Hematopoietic multipotent progenitor cell treated with erythropoietin and hydrocortisone succinate and interleukin-3 and kit ligand, for 6 days (in vitro differentiated cells): ENCODE data around the gene ABCC4.
"Not testable (repeated sequence)": the region's sequence is repeated elsewhere in the genome, so short reads cannot be mapped to it uniquely, and the experiment has no call there.

Experiments
- DNase-seq: peaks from one replicate; pipeline ENCODE4 v3.0.0-alpha.2; 2015

ABCC4 gene

DNA sequence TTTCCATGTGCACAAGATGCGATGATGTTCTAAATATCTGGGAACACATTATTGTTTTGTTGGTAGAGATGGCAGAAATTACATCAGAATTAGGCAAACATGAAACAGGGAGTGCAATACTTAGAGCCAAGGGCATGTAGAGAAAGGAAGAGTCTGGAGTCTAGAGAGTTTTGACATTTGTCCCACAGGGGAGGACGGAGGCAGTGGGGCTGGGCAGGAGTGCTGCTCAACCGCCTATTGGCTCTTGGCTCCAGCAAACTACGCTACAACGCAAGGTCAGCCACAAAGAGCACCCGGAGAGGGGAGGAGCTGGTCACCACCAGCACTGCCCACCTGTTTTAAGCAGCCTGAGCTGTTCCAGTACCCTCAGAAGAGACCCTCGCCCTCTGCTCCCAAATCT, 108.3 kb downstream of the ABCC4 start:
- DNase-seq = no peak

DNA sequence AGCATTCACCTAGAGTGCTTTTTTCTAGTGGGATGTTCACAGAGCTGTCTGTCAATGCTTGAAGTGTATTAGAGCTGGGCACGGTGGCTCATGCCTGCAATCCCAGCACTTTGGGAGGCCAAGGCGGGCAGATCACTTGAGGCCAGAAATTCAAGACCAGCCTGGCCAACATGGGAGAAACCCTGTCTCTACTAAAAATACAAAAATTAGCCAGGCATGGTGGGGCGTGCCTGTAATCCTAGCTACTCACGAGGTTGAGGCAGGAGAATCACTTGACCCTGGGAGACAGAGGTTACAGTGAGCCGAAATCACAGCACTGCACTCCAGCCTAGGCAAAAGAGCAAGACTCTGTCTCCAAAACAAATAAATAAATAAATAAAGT, 108.7 kb downstream of the ABCC4 start:
- not testable (repeated sequence) for DNase-seq

DNA sequence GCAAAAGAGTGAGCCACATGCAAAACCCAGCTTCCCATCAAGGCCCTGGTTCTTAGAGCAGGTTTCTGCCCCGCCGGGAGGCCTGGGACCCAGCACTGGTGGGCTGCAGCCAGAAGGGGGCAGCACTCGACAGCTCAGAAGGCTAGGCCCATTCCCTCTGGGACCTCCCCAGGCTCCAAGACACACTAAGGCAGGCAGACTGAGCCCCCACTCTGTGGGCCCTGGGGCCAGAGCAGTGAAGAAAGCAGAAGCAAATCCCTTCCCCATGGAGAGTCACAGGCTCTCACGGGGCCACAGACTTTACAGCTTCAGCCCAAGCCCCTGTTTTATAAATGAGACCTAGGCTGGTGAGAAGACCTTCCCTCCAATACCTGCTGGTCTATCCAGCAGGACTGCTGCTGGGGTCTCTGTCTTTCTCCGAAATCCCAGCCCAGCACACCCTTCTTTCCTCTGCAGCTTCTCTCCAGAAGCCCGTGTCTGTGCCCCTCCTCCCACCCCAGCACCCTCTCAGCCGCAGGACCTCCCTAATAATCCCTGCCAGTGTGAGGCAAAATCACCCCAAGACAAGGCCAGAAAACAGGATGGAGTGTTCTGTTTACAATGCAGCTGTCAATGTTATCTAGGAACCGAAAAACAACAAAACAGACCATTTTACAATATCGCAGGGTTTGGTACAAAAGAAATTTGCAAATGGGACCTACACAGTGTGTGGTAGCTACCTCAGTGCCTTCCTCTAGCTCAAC, 109.3 kb downstream of the ABCC4 start:
- DNase-seq = peak; percentile 92

DNA sequence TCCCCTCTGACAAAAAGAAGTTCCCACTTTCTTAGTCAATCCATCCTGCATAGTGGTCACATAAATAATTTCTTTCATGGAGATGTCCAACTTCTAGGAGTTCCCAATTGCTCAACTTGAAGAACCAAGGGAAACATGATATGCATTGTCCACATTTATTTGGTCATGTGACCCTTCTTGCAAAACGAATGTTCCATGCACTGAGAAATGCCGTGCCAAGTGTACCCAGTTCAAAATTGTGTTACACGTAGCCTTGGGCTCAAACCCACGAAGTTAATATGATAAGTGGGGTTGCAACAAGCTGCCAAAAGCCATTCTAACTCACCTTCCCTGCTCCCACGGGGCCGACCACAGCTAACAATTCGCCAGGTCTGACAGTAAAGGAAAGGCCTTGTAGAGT, 113.1 kb downstream of the ABCC4 start:
- DNase-seq = no peak

DNA sequence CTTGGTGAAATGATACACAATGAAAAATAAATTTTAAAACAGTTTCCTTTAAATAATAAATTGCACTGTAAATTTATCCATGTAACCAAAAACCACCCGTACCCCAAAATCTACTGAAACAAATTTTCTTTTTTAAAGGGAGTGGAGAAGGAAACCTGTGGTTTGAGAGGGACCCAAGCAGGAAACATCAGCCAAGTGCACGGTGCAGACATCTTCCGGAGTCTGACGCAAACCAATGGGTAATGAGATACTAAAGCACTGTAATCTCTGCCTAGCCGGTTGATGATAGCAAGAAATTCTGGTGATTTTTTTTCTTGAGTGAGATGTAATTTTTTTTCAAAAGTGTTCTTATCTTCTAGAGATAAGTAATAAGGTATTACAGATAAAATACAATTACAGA, 115.4 kb downstream of the ABCC4 start:
- peak; percentile 64 for DNase-seq

DNA sequence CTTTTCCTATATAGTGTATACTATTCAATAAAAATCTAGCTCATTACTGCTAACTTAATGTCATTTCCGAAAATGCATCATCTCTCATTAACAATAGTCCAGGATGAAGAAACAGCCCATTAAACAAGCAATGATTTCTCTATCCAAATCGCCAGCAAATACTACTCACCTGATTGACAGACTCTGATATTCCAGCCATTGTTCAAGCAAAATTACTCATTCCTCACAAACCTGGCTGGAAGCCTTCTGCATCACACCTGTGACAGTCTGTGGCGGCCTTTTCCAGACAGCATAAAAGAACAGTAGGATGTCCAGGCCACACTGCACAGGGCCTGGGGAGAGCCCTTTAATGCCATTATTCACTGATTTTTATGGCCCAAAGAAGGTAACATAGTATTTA, 115.9 kb downstream of the ABCC4 start:
- no peak for DNase-seq

DNA sequence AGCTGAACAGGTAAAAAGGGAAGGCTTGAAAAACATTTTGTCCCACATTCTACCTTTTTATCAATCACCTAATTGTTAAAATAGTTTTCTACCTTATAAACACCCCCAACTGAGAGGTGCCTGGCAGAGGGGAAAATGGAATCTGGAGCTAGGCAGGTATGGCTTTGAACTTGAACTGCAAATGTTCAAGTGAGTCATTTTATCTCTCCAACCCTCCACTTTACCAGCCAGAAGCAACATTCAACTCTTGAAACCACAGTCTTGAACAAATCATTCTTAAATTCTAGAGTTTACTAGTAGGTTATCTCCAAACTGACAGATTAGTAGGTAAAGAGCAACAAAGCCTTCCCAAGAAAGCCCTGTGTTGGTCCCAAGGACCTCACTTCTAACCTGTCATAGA, 116.9 kb downstream of the ABCC4 start:
- DNase-seq = no peak

DNA sequence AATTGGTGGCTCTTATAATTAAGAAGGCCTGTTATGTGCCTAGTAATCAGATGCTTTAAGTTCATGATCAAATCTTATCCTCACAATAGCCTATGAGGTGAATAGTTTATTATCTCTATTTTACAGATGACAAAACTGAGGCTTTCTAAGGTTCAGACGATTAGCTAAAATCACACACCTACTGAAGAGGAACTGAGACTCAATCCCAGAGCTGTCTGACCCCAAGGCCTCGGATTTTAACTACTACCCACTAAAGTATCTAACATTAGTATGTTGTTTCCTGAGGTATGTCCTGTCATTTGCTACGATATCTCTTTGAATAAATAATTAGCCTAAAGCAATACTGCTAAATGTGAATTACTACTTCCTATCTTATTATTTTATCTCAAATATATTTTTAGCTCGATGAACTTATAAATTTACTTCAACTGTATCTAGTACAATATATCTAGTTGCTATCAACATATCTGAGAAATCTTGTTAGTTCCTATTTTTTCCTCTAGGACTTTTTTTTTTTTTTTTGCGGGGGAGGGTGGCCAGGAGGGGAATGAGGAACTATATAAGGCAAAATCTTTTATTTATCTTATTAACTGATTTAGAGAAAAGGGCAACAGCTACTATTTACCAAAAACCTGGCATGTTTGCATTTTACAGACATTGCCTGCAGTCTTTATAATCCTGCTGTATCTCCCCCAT, 118.5 kb downstream of the ABCC4 start:
- DNase-seq = no peak

DNA sequence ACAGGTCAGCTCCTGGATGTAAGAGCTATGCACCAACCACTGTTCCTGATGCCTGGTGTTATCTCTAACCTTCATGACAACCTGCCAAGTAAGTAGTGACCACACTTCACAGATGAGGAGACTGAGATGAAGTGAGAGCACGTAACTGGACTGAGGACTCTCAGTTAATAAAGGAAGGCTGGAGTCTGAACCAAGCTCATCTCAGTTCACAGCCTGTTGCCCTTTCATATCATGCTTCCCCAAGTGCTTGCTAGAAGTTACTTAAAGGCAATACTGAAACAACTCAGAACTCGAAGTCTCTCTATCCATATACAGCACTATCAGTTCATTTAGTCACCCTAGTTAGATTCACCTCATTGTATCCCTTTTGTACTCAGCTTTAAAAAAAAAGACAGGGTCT, 119.7 kb downstream of the ABCC4 start:
- DNase-seq = peak; percentile 61

DNA sequence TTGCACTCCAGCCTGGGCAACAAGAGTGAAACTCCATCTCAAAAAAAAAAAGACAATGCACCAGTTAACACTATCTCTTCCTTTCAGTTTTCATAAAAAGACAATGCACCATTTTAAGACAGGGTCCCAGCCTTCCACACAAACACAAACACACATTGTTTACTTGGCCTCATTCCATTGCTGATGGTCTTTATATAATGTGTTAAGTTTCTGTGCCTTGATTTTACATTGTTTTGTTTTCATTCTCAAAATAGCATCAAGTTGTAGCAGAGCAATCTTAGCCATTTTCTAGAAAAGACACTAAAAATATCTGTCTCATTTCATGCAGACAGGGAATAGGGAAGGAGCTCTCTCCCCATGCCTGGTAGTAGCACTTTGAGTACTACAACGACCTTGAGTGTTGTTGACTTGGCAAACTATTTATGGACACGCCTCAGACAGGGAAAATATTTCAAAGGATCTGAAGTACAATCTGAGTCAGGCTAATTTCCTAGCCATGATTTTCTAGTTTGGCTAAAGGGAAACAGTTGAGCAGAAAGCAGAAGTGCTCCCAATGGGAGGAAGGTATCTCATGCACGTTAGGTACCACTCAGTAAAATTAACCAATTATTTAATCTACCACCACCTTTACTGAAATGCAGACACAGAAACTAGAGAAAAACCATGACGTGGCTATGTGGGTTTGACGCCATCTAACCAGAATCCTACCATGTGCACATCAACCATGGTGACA, 120.6 kb downstream of the ABCC4 start:
- no peak for DNase-seq

DNA sequence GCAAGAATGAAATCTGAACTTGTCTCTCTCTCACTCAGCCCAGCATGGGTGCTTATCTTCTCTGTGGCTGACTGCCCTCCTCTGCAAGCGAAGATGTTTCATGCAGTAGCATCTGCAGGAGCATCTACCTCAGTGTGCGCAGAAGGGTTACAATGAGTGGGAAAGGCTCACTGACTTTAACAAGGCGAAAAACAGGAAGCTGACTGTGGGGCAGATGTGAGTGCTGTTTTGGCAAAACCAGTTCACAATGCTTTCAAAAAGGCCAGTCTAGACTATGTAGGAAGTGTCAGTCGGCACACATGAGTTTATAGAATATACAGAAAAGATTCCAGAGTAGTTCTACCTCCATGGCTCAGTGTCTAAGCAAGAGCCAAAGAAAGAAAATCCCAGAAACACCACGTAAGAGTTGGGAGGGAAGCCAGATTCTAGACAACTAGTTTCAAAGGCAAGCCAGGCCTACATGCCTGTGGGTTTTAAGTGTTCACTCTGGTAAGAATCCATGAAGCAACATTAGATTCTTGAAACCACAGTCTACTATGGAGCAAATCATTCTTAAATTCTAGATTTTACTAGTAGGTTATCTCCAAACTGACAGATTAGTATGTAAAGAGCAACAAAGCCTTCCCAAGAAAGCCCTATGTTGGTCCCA, 124.5 kb downstream of the ABCC4 start:
- no peak for DNase-seq

DNA sequence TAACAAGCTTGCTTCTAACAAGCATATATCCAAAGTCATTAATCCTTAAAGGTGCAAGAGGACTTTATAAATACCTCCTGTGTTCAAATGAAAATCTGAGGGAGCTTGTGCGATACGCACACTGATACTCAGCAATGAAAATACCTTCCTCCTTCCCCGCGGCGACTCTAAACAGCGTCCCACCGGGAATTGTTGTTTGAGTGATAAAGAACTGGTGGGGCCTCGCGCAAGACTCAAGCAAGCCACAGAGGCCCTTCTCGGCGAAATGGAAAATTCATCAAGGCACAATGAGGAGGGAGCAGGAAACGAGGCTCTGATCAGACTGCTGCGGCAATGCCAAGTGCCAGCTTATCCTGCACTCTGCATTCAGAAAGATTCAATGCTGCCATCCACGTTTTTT, 126.7 kb downstream of the ABCC4 start:
- DNase-seq = no peak

DNA sequence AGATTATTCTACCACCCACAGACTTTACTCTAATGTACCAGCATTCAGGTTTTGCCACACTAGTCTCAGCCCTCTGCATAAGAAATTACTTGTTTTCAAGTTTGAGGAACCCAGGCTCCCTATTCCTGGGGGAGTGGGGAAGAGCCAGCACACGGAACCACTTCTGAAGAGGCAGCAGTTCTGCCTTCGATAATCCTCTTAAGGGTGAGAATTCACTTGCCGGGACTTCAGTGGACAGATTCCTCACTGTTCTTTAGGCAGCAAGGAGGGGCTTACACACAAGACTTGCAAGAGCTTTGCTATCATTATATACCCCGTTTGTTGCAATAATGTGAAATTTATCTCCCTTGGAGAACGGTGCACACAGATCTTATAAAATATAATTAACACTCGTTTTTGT, 133.1 kb downstream of the ABCC4 start:
- no peak for DNase-seq

DNA sequence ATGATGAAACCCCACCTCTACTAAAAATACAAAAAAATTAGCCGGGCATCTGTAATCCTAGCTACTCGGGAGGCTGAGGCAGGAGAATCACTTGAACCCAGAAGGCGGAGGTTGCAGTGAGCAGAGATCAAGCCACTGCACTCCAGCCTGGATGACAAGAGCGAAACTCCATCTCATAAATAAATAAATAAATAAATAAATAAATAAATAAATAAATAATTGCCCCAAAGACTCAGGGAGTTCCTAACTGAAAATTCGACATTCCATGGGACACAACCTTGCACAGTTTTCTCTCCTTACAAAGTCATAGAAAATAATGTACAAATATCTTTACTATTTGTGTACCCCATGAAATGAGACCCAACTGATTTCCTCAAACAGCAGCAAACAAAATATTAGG, 134.2 kb downstream of the ABCC4 start:
- not testable (repeated sequence) for DNase-seq

DNA sequence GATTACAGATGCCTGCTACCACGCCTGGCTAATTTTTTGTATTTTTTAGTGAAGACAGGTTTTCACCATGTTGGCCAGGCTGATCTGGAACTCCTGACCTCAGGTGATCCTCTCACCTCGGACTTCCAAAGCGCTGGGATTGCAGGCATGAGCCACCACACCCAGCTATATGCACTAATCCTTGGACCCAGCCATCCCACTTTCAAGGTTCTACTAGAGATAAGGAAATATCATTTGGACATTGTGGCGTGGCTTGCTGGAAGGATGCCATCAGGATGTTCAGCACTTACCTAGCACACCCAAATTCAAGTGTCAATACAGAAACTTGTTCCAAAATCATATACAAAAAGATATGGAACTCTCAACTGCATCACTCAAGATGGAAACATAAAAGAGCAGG, 136.4 kb downstream of the ABCC4 start:
- DNase-seq = peak; percentile 42

DNA sequence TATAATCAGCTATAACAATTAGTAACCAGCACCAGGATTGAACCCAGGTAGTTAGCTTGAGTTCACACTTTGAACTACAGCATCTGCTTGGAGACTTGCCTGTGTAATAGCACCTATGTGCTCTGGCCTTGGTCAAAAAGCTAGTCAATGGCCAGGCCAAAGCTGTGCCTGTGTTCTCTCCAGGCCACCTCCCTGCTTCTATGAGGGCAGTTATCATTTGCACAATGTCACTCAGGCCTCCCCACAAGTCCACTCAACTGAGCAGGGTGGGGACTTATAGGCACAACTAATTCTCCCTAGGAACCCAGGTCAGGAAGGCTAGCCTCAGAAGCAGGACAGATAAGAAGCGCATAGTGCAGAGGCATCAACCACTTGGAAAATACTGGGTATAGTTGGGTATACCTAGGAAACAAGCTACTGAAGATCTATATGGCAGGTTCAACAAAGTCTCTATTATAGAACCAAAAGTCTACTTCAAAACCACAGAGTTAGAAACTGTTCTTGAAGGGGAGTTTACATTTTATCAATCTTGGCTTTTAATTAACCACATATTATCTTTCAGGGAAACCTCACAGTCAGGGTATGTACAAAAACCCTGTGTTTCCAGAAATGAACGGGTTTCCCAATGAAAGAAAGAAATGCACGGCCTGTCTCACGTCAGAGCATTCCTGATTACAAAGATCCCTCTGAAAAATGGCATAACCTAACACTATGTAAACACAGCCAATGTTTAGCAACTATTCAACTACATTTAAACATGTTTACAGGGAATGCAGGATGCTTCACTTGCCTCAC, 140.9 kb downstream of the ABCC4 start:
- DNase-seq = peak; percentile 20

DNA sequence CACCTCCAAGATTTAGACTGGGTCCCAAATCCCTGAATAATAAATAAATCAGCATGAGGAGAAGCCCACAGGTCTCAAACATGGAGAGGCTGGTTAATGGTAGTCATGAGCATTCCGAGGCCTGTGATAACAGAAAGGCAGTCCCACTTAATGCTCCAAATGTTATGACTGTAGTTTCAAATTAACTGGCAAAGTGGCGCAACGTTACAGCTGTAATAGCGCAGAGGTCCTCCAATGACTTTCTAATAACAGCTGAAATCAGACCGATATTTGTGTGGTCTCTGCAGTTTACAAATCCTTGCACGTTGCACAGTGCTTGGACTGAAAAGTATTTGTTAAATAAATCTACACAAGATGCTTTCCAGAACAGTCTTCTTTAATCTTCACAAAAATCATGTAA, 141.8 kb downstream of the ABCC4 start:
- no peak for DNase-seq

DNA sequence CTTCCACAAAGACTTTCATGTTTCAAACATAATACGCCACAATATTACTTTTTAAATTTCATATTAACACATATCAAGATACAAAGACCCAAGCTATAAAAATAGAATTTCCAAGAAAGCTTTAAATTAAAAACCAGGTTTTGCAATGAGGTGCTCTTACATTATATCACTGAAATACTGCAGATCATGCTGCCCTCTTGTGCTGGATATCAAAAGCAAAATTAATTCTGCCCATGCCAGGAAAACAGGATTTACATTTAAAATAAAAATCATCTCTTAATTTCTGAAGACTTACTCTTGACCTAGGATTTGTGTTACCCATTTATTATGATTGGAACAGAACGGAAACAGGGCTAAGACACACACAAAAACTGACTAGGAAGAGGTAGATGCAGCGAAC, 145.0 kb downstream of the ABCC4 start:
- peak; percentile 25 for DNase-seq

DNA sequence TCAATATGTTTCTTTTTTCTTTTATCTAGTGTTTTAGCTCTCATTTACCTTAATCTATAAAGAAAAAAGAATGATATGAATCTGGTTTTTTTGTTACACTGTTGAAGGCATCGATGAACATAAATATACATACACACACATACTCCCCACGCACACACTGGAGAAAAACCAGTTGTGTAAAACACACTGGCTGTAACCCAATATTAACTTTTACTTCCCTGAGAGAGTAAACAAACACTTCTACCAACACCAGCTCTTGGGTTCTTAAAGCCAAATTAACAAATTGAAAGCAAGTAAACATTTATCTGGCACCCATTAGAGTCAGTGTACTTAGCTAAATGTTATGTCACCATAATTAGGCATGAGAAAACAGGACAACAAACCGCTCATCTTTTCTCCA, 145.7 kb downstream of the ABCC4 start:
- DNase-seq = no peak

DNA sequence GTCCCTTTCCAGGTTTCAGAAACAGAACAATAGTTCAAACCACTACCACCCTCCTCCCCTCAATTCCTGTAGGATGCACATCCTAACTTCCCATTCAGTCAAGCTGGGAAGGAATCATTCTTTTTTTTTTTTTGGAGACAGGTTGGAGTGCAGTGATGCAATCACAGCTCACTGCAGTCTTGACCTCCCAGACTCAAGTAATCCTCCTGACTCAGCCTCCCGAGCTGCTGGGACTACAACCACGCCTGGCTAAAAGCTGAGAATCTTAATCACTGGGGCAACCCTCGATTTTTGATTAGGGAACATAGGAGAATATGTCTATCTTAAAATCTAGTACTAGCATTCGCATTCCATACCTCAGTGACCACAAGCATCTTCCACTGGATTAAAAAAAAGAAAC, 146.2 kb downstream of the ABCC4 start:
- DNase-seq = no peak

DNA sequence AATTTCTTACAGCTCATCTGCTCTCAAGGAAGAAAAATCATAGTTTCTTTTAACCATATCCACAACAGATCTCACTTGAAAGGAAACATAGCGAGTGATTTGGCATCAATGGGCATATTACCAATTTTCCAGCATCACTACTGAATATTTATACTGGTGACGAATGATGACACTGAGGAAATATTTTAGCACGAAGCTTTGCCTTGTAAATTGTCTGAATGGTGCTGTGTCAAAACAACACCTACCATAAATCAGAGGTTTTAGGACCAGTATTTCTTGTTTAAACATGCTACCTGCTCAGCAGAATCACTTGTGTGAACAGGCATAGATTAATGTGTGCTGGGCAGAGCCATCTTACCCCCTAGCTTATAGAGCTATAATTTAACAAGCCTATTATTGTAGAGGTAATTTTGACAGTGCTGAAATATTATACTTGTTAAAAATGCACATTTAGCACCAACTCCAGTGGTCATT, 146.8 kb downstream of the ABCC4 start:
- DNase-seq = no peak

DNA sequence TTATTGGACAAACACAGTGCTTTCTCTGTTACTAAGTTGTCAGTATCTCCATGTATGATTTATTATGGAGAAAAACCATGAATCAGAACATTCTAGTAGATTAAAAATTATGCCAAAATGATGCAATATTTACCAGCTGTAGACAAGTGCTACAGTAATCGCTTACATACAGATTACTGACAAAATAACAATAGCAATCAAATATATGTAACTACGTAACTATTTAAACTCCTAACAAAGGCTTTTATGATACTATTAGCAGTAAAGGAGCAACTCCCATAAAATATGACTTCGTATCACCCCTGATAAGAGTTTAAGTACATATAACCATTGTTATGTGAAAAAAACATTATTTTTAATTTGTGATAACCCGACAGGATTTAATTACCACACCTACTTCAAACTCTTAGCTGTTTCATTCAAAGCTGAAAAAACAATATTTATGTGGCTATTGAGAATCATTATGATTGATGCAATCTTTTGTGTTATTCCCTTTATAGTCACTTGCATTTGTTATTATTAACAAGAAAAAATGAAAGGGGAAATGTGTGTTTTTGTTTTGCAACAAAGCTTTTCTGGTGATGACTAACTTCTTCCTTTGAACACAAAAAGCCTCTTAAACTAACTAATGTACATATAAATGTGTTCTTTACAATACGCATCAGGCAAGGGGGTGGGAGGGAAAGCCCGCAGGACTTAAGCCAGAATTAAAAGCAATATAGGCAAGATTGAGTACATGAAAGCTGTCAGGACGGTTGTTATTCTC, 147.4 kb downstream of the ABCC4 start:
- no peak for DNase-seq
